Hematopoietic multipotent progenitor cell (in vitro differentiated cells): ENCODE results near the gene TYMS. TPM values are rescaled to one million over a fixed set of nuclear protein-coding genes. Genes with fewer than 3 reads are reported as not detected.

ENCODE experiments used
- DNase-seq, 3 donors: peaks; one replicate each; pipeline ENCODE4 v3.0.0-alpha.2; 2011 to 2015; ENCODE audit warnings: low read depth in 2 of 3, low spot score in 2 of 3
- total RNA-seq: library from RNA; depleted of rRNA; stranded (reverse); fragments of >200 nt; gene quantifications from one replicate; pipeline ENCODE4 v1.2.3, GENCODE V29; 2012

The TYMS gene
- total RNA-seq, 1 donor: 22.6 TPM

- peak in 1 of 3 donors; percentile 21 for DNase-seq
These were observed 13.0 kb upstream of the TYMS start for GRCh38 chr18:644395-645004.

DNA sequence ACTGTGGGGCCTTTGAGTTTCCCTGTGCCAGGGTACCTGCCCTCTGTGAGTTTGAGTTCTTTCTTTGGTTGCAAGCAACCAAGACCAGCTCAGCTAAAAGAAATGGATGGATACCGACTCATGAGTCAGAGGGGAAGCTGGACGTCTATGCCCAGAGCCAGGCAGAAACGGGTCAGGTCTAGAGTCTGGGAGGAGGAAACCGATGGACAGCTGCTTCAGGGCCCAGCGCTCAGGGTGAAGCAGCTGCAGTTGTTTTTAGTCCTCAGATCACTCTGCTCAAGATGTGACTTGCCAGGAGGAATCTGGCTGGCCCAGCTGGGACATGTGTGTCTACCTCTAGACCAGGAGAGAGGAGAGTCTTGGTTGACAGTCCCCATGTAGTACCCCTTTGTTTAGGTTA is 10.1 kb upstream of the TYMS start:
- DNase-seq: no peak

GRCh38 chr18:649341-649740 is 8.1 kb upstream of the TYMS start:
- DNase-seq: no peak

DNA sequence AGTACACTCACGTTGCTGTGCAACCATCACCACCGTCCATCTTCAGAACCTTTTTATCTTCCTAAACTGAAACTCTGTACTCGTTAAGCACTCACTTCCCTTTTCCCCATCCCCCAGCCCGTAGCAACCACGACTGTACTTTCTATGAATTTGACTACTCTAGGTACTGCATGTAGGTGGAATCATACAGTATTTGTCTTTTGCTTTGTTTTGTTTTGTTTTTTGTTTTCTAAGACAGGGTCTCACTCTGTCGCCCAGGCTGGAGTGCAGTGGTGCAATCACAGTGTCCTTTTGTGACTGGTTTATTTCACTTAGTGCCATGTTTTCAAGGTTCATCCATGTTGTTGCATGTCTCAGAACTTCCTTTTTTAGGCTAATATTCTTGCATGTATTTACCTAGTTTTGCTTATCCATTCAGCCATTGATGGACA is 7.0 kb upstream of the TYMS start:
- peak in 2 of 3 donors; percentile 59 to 83 for DNase-seq

DNA sequence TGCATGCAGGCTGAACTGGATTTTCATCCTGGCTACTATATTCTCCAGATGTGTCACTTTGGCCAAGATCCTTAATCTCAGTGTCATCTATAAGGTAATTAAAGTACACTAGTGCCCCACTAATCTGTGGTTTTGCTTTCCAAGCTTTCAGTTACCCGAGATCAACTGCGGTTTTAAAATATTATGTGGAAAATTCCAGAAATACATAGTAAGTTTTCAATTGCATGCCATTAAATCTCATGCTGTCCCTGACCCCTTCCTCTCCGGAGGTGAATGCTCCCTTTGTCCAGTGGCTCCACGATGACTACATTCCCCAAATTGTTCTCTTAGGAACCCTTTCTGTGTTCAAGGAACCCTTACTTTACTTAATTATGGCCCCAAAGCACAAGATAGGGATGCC is 5.3 kb upstream of the TYMS start:
- DNase-seq: no peak

GRCh38 chr18:653512-653911 is 3.9 kb upstream of the TYMS start:
- DNase-seq: no peak

- no peak for DNase-seq
These were observed 2.9 kb upstream of the TYMS start for GRCh38 chr18:654601-655000.

GRCh38 chr18:655445-655844 is 2.0 kb upstream of the TYMS start:
- DNase-seq: no peak

DNA sequence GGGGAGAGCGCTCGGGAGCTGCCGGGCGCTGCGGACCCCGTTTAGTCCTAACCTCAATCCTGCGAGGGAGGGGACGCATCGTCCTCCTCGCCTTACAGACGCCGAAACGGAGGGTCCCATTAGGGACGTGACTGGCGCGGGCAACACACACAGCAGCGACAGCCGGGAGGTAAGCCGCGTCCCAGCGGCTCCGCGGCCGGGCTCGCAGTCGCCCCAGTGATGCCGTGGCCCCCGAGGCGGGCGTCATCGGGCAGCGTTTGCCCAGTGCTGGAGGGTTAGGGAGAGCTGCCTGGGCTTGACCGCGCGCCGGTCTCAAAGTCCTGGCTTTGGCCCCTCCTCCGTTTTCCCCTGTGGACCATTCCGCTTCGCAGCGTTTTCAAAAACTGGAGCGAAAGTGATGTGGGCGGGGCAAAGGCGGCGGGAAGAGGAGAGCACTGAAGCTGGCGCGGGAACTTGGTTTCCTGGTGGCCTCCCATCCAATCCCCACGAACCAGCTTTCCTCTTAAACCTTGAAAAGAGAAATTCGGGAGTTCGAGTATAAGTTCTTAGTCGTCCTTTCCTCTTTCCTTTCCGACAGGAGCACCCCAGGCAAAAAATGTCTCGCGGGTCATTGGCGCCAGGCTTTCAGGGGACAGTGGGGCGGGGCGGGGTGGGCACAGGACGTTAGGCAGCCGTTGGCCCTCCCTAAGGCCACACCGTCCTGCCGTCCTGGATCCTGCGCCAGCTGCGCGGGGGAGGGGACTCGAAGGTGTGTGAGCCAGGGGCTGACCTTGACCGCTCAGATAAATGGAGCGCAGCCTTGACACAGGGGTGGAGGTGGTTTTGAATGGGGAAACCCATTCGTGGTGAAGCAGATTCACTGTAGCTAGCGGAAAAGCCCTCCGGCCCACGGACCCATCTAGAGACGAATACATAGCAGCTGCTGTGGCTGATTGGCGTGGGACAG is 821 bp downstream of the TYMS start:
- DNase-seq: peak in 2 of 3 donors; percentile 65 to 72

- no peak for DNase-seq
These were observed 1.6 kb downstream of the TYMS start for GRCh38 chr18:658947-659533.

GRCh38 chr18:659597-659996 is 2.1 kb downstream of the TYMS start:
- no peak for DNase-seq

DNA sequence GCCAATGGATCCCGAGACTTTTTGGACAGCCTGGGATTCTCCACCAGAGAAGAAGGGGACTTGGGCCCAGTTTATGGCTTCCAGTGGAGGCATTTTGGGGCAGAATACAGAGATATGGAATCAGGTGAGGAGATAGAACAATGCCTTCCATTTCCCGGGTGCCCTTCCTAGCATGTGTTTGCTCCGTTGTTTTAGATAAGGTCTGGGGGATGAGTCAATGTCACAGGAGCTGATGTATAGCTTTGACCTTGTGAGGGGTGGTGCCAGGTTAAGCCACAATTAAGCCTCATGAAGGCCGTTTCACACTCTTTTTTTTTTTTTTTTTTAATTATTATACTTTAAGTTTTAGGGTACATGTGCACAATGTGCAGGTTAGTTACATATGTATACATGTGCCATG is 4.7 kb downstream of the TYMS start:
- no peak for DNase-seq

- peak in 2 of 3 donors; percentile 26 to 56 for DNase-seq
These were observed 8.7 kb downstream of the TYMS start for GRCh38 chr18:666177-666576.

GRCh38 chr18:666628-667027 is 9.2 kb downstream of the TYMS start:
- no peak for DNase-seq

DNA sequence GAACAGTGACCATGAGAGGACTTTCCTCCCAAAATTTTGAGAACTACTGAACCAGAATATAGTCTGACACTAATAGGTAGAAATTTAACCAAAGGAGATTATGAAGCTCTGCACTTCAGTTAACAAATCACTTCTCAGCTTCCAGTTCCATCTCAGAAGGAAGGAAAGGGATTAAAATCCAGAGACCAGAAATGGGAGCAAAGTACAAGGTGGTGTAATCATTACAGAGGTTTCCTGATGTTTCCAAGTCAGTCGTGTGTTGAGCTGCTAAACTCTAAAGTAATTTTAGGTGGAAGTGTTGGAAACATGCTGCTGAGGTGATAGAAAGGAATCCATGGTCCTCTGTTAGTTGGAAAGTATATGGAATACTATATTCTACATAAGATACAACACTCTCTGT is 10.8 kb downstream of the TYMS start:
- DNase-seq: no peak

GRCh38 chr18:669077-669476 is 11.6 kb downstream of the TYMS start:
- no peak for DNase-seq

DNA sequence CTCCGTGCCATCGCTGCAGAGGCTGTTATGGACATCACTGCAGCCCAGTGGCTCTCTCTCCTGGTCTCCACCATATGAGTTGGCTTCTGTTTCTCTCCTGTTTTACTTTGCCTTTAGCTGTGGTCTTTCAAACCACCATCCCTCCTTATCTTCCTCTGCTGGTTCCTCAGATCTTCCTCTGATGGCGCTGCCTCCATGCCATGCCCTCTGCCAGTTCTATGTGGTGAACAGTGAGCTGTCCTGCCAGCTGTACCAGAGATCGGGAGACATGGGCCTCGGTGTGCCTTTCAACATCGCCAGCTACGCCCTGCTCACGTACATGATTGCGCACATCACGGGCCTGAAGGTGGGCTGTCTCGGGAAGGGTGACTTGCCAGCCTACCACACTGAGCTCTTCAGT is 13.1 kb downstream of the TYMS start:
- DNase-seq: peak in 1 of 3 donors; percentile 39

- no peak for DNase-seq
These were observed 14.0 kb downstream of the TYMS start for GRCh38 chr18:671405-671804.

- no peak for DNase-seq
These were observed 15.9 kb downstream of the TYMS start for GRCh38 chr18:673317-673716.

- DNase-seq: no peak
These were observed 16.3 kb downstream of the TYMS start for GRCh38 chr18:673769-674168.

- DNase-seq: no peak
These were observed 17.9 kb downstream of the TYMS start for GRCh38 chr18:675307-675706.

GRCh38 chr18:676069-676468 is 18.6 kb downstream of the TYMS start:
- DNase-seq: no peak
